Keratinocyte (primary cell): ENCODE data around the gene MIER2.

ENCODE experiments used
- EZH2 ChIP-seq: IDR thresholded peaks from one replicate; pipeline ENCODE4 v1.6.1; 2012; ENCODE audit warnings: inconsistent platforms, mild to moderate bottlenecking, low read length, moderate library complexity
- TF ChIP-seq, protein P1 (sequence below), 3 experiments: IDR thresholded peaks in 1 of 3; conservative IDR thresholded peaks in 1 of 3; optimal IDR thresholded peaks in 1 of 3; 2 replicates in 2 of 3; 3 replicates in 1 of 3; pipeline versions ENCODE3 to v1.5.1; 2011; ENCODE audit warnings: low read length in 3 of 3, mild to moderate bottlenecking in 3 of 3, moderate library complexity in 2 of 3, control low read depth in 1 of 3, inconsistent platforms in 1 of 3; ENCODE audit not compliant: insufficient read depth in 2 of 3; ENCODE audit errors: extremely low read depth in 1 of 3

DNA sequence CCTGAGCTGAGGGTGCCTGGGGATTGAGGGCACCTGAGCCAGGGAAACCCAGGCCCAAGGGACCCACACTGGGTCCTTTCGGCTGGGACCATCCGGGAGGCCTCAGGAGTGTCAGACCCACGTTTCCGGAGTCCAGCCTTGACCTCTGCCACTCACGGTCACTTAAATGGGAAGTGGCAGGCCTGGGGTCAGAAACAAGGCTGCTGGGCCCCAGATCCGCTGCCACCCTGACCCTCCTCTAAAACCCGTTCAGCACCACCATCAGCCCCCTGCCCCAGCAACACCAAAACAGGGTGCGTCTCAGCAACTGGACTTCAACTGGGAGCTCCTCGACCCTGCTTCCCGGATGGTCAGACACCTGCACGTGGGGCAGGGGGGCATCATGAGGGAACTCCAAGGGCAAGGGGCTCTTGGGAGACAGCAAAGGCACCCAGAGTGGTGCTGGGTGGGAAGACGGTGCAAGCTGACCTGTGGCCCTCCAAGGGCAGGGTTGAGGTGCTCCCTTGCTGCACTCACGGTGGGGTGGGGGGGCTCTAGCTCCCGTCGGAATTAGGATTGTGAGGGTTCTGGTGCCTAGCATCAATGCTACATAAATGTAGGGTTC lies 52.2 kb downstream of the MIER2 start:
- TF ChIP-seq, protein P1, sequence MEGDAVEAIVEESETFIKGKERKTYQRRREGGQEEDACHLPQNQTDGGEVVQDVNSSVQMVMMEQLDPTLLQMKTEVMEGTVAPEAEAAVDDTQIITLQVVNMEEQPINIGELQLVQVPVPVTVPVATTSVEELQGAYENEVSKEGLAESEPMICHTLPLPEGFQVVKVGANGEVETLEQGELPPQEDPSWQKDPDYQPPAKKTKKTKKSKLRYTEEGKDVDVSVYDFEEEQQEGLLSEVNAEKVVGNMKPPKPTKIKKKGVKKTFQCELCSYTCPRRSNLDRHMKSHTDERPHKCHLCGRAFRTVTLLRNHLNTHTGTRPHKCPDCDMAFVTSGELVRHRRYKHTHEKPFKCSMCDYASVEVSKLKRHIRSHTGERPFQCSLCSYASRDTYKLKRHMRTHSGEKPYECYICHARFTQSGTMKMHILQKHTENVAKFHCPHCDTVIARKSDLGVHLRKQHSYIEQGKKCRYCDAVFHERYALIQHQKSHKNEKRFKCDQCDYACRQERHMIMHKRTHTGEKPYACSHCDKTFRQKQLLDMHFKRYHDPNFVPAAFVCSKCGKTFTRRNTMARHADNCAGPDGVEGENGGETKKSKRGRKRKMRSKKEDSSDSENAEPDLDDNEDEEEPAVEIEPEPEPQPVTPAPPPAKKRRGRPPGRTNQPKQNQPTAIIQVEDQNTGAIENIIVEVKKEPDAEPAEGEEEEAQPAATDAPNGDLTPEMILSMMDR (optimal IDR thresholded peaks at IDR 0.05 in 1 of 3, IDR thresholded peaks at IDR 0.05 in 1 of 3, conservative IDR thresholded peaks at IDR 0.05 in 1 of 3; ENCODE audit: extremely low read depth in 1 of 3, insufficient read depth in 2 of 3, low read length in 3 of 3): no peak
- TF ChIP-seq EZH2: no peak
